SK-N-SH treated with all-trans-retinoic acid at 6 μM for 48 hours (cell line): ENCODE results near the gene CDIP1.

ENCODE experiments used
- CREB5 ChIP-seq: fragments of 250-450 bp; sonication (Bioruptor Pico); IDR thresholded peaks from 2 replicates; pipeline ENCODE4 v1.5.1; 2020; ENCODE audit warnings: low read depth, mild to moderate bottlenecking, moderate library complexity
- PATZ1 ChIP-seq: fragments of 250-450 bp; sonication (Bioruptor Pico); IDR thresholded peaks from 2 replicates; pipeline ENCODE4 v1.8.0; 2020; ENCODE audit warnings: mild to moderate bottlenecking, moderate library complexity, borderline replicate concordance

DNA sequence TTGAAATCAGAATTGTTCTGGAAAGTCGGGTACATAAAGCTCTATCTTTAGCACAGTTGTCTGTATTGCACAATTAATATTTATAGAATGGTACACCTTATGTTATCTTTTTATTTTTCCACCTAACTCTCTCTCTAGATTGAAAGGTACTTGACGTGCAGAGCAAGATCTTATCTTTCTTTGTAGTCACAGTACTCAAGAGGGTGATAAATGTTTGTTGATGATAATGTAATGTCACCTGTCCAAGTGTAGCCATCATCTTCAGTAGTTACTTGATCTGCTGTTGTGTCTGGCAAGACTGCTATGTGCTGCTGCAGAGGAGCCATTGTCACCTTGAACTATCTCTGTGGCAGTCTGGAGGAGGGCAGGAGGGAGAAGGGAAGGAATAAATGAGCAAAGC lies 57.0 kb downstream of the CDIP1 start:
- no peak for TF ChIP-seq PATZ1 (CRISPR knock-in tag)
- no peak for TF ChIP-seq CREB5 (CRISPR knock-in tag)
